IMR-90 (cell line): ENCODE data around the gene CHD6. TPM values are rescaled to one million over a fixed set of nuclear protein-coding genes. Genes with fewer than 3 reads are reported as not detected.

Source experiments
- ATAC-seq: fragments of 200-7000 bp; cut with Tn5 transposase; 2 replicates; pipeline ENCODE4 v1.9.1; 2020; ENCODE audit warnings: low read depth, mild to moderate bottlenecking, moderate library complexity
- Bru-seq: library from RNA; stranded (reverse); fragments of 400-500 nt; gene quantifications from one replicate; lab custom pipeline; 2021; lab: Mats Ljungman, UMichigan
- BruChase-seq, 2 experiments: library from RNA; stranded (reverse); fragments of 400-500 nt; gene quantifications; one replicate each; lab custom pipeline; 2021; lab: Mats Ljungman, UMichigan
- BruUV-seq: library from RNA; stranded (reverse); fragments of 400-500 nt; replicated peaks from 2 replicates; lab custom pipeline; 2021; lab: Mats Ljungman, UMichigan
- CTCF ChIA-PET: fragments of 300-600 bp; formaldehyde crosslinking; extraction: SDS; loops from one replicate; lab custom pipeline; 2021; ENCODE audit warnings: antibody characterized with exemption; lab: Yijun Ruan, JAX
- POLR2A ChIA-PET: fragments of 300-600 bp; sonication (Branson Sonifier 250); formaldehyde crosslinking; loops from one replicate; lab custom pipeline; 2022; ENCODE audit warnings: antibody characterized with exemption; ENCODE audit not compliant: unreplicated experiment; lab: Charles Lee
- DNase-seq: peaks from one replicate; pipeline ENCODE4 v3.0.0; 2013
- H2AFZ ChIP-seq: replicated peaks from 2 replicates; pipeline ENCODE3; 2013; ENCODE audit warnings: low read length, mild to moderate bottlenecking; ENCODE audit not compliant: poor library complexity
- H2AK5ac ChIP-seq: 2 replicates; pipeline ENCODE4 v1.6.1; 2013; ENCODE audit warnings: low read depth, low read length, inconsistent platforms
- H2AK9ac ChIP-seq: replicated peaks from 2 replicates; pipeline ENCODE3; 2013; ENCODE audit warnings: mild to moderate bottlenecking, low read depth, low read length, moderate library complexity; ENCODE audit not compliant: poor library complexity
- H2BK120ac ChIP-seq: 2 replicates; pipeline ENCODE4 v1.6.1; 2013; ENCODE audit warnings: low read depth, low read length, inconsistent platforms
- H2BK15ac ChIP-seq: 3 replicates; pipeline ENCODE4 v1.6.1; 2013; ENCODE audit warnings: low read depth, low read length, inconsistent platforms
- H2BK20ac ChIP-seq: 2 replicates; pipeline ENCODE4 v1.6.1; 2013; ENCODE audit warnings: low read depth, mild to moderate bottlenecking, inconsistent platforms, low read length, moderate library complexity
- H2BK5ac ChIP-seq: 2 replicates; pipeline ENCODE4 v1.6.1; 2013; ENCODE audit warnings: mild to moderate bottlenecking, low read depth, low read length, inconsistent platforms; ENCODE audit not compliant: poor library complexity, severe bottlenecking
- H3K14ac ChIP-seq: replicated peaks from 2 replicates; pipeline ENCODE4 v1.6.1; 2013; ENCODE audit warnings: low read depth, low read length, inconsistent platforms
- H3K18ac ChIP-seq: 2 replicates; pipeline ENCODE4 v1.6.1; 2013; ENCODE audit warnings: low read depth, low read length, control low read depth
- H3K23ac ChIP-seq: 2 replicates; pipeline ENCODE4 v1.6.1; 2013; ENCODE audit warnings: low read depth, low read length, inconsistent platforms
- H3K27ac ChIP-seq: 2 replicates; pipeline ENCODE4 v1.5.1; 2013; ENCODE audit warnings: mild to moderate bottlenecking, control low read depth, low read length; ENCODE audit not compliant: insufficient read depth
- H3K27me3 ChIP-seq: 2 replicates; pipeline ENCODE4 v1.6.1; 2013; ENCODE audit warnings: low read length; ENCODE audit not compliant: control insufficient read depth, insufficient read depth
- H3K36me3 ChIP-seq: 2 replicates; pipeline ENCODE4 v1.6.1; 2013; ENCODE audit warnings: low read length, mixed read lengths; ENCODE audit not compliant: control insufficient read depth, insufficient read depth
- H3K4ac ChIP-seq: 2 replicates; pipeline ENCODE4 v1.6.1; 2013; ENCODE audit warnings: low read depth, low read length, inconsistent platforms
- H3K4me1 ChIP-seq: 2 replicates; pipeline ENCODE4 v1.6.1; 2013; ENCODE audit warnings: low read length, mixed read lengths; ENCODE audit not compliant: control insufficient read depth, insufficient read depth
- H3K4me2 ChIP-seq: 2 replicates; pipeline ENCODE4 v1.6.1; 2013; ENCODE audit warnings: low read depth, mild to moderate bottlenecking, control low read depth, low read length, moderate library complexity
- H3K4me3 ChIP-seq: 2 replicates; pipeline ENCODE4 v1.5.1; 2013; ENCODE audit warnings: low read depth, mild to moderate bottlenecking, control low read depth, low read length, moderate library complexity; ENCODE audit not compliant: insufficient read depth
- H3K56ac ChIP-seq: 2 replicates; pipeline ENCODE4 v1.6.1; 2013; ENCODE audit warnings: low read length, inconsistent platforms; ENCODE audit not compliant: insufficient read depth; ENCODE audit errors: extremely low read depth
- H3K79me1 ChIP-seq, 2 experiments: 2 replicates each; pipeline ENCODE4 v1.6.1; 2013; ENCODE audit warnings: low read length in 2 of 2, inconsistent platforms in 1 of 2, low read depth in 1 of 2
- H3K9ac ChIP-seq: 2 replicates; pipeline ENCODE4 v1.6.1; 2013; ENCODE audit warnings: low read depth, low read length, control low read depth
- H3K9me1 ChIP-seq: 2 replicates; pipeline ENCODE4 v1.6.1; 2013; ENCODE audit warnings: low read length, inconsistent platforms; ENCODE audit not compliant: insufficient read depth
- H3K9me3 ChIP-seq: 2 replicates; pipeline ENCODE4 v1.6.1; 2013; ENCODE audit warnings: low read length; ENCODE audit not compliant: control insufficient read depth, insufficient read depth
- H4K20me1 ChIP-seq: 2 replicates; pipeline ENCODE4 v1.6.1; 2013; ENCODE audit warnings: low read length, inconsistent platforms; ENCODE audit not compliant: insufficient read depth
- H4K5ac ChIP-seq: 2 replicates; pipeline ENCODE4 v1.6.1; 2013; ENCODE audit warnings: mild to moderate bottlenecking, low read depth, low read length, control low read depth
- H4K8ac ChIP-seq, 2 experiments: 2 replicates each; pipeline ENCODE4 v1.6.1; 2013; ENCODE audit warnings: low read depth in 2 of 2, low read length in 2 of 2, control low read depth in 1 of 2, inconsistent platforms in 1 of 2
- H4K91ac ChIP-seq: 2 replicates; pipeline ENCODE4 v1.6.1; 2013; ENCODE audit warnings: low read depth, low read length, inconsistent platforms; ENCODE audit not compliant: insufficient read depth
- MAZ ChIP-seq: IDR thresholded peaks from 2 replicates; pipeline ENCODE4 v1.6.1; 2012; ENCODE audit warnings: low read depth, mild to moderate bottlenecking, low read length, improper control_type of control experiment, moderate library complexity, borderline replicate concordance
- NFE2L2 ChIP-seq: fragments of 150-350 bp; IDR thresholded peaks from 2 replicates; pipeline ENCODE4 v1.6.1; 2016; ENCODE audit warnings: low read depth, mild to moderate bottlenecking, low read length
- RAD21 ChIP-seq: IDR thresholded peaks from 2 replicates; pipeline ENCODE4 v1.6.1; 2012; ENCODE audit warnings: low read length, improper control_type of control experiment
- RCOR1 ChIP-seq: IDR thresholded peaks from 2 replicates; pipeline ENCODE4 v1.6.1; 2012; ENCODE audit warnings: mild to moderate bottlenecking, low read length, improper control_type of control experiment; ENCODE audit not compliant: insufficient replicate concordance
- WGBS, 2 experiments: methylation state at CpG; one replicate each; pipeline versions ENCODE4 v1.1.5 to v1.1.7; 2013; ENCODE audit warnings: missing lambda C conversion rate in 2 of 2; ENCODE audit not compliant: insufficient read length in 1 of 2; ENCODE audit errors: extremely low coverage in 2 of 2; 5-methylcytosine and 5-hydroxymethylcytosine counted together
- dilution Hi-C: fragments of 300-500 bp; cut with HindIII; formaldehyde crosslinking; loops from one replicate; pipeline ENCODE4 v1.14.3; 2018; ENCODE audit warnings: low sequenced_read_pairs; ENCODE audit not compliant: unreplicated experiment
- in situ Hi-C: fragments of 300-500 bp; cut with MboI; formaldehyde crosslinking; loops from 3 replicates; pipeline ENCODE4 v1.14.3; 2019; ENCODE audit warnings: low sequenced_read_pairs, inconsistent platforms, mixed read lengths
- intact Hi-C: fragments of 100-400 bp; cut with micrococcal nuclease; formaldehyde crosslinking; loops from 2 replicates; pipeline ENCODE4 v1.10.0; 2022
- long read RNA-seq: library from polyadenylated mRNA; unstranded; transcript quantifications from one replicate; pipeline ENCODE4 v2.0.0, GENCODE V29; 2021; ENCODE audit not compliant: unreplicated experiment
- polyA plus RNA-seq, 3 experiments: library from polyadenylated mRNA; depleted of rRNA; stranded (reverse); fragments of >200 nt; gene quantifications; 2 replicates each; pipeline ENCODE4 v1.2.3, GENCODE V29; 2012; ENCODE audit warnings: low replicate concordance in 1 of 3
- total RNA-seq: library from RNA; depleted of rRNA; stranded (reverse); fragments of >200 nt; gene quantifications from 2 replicates; pipeline ENCODE4 v1.2.3, GENCODE V29; 2012; rRNA removed
- TF ChIP-seq, protein P1 (sequence below): fragments of 150-350 bp; IDR thresholded peaks from 2 replicates; pipeline ENCODE4 v1.6.1; 2017; ENCODE audit warnings: mild to moderate bottlenecking, antibody characterized with exemption, low read length, low read depth
- TF ChIP-seq, protein P2 (sequence below): fragments of 150-350 bp; IDR thresholded peaks from 2 replicates; pipeline ENCODE4 v1.6.1; 2016; ENCODE audit warnings: low read depth, mild to moderate bottlenecking, low read length, moderate library complexity, borderline replicate concordance

The CHD6 gene, protein sequence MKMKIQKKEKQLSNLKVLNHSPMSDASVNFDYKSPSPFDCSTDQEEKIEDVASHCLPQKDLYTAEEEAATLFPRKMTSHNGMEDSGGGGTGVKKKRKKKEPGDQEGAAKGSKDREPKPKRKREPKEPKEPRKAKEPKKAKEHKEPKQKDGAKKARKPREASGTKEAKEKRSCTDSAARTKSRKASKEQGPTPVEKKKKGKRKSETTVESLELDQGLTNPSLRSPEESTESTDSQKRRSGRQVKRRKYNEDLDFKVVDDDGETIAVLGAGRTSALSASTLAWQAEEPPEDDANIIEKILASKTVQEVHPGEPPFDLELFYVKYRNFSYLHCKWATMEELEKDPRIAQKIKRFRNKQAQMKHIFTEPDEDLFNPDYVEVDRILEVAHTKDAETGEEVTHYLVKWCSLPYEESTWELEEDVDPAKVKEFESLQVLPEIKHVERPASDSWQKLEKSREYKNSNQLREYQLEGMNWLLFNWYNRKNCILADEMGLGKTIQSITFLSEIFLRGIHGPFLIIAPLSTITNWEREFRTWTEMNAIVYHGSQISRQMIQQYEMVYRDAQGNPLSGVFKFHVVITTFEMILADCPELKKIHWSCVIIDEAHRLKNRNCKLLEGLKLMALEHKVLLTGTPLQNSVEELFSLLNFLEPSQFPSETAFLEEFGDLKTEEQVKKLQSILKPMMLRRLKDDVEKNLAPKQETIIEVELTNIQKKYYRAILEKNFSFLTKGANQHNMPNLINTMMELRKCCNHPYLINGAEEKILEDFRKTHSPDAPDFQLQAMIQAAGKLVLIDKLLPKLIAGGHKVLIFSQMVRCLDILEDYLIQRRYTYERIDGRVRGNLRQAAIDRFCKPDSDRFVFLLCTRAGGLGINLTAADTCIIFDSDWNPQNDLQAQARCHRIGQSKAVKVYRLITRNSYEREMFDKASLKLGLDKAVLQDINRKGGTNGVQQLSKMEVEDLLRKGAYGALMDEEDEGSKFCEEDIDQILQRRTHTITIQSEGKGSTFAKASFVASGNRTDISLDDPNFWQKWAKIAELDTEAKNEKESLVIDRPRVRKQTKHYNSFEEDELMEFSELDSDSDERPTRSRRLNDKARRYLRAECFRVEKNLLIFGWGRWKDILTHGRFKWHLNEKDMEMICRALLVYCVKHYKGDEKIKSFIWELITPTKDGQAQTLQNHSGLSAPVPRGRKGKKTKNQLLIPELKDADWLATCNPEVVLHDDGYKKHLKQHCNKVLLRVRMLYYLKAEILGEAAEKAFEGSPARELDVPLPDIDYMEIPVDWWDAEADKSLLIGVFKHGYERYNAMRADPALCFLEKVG (N-terminal part only)
- 26.7 and 31.7 TPM in 2 replicates for total RNA-seq
- 7.9 and 8.8 TPM in 2 replicates for polyA plus RNA-seq (2012; rRNA removed)
- 2.2 and 2.4 TPM in 2 replicates for polyA plus RNA-seq (2012; cell fraction: cytosol; rRNA removed)
- 17.0 and 37.4 TPM in 2 replicates for polyA plus RNA-seq (2012; cell fraction: nucleus; rRNA removed; ENCODE audit: low replicate concordance)
- percentile 89 among the genes with signal in this experiment for Bru-seq, nascent RNA
- BruChase-seq, experiment 1, labeled RNA remaining after a 6-hour chase: percentile 74 among the genes with signal in this experiment
- percentile 82 among the genes with signal in this experiment for BruChase-seq, experiment 2, labeled RNA remaining after a 2-hour chase
- long read RNA-seq, partial matches to known transcripts: 13 of 22 reads
- long read RNA-seq, other reads (novel, unspliced or antisense): 9 of 22 reads

- POLR2A ChIA-PET: no interaction called here
- TF ChIP-seq, protein P1, sequence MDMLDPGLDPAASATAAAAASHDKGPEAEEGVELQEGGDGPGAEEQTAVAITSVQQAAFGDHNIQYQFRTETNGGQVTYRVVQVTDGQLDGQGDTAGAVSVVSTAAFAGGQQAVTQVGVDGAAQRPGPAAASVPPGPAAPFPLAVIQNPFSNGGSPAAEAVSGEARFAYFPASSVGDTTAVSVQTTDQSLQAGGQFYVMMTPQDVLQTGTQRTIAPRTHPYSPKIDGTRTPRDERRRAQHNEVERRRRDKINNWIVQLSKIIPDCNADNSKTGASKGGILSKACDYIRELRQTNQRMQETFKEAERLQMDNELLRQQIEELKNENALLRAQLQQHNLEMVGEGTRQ: no peak; the same call in 1 of the 2 replicates
- TF ChIP-seq NFE2L2: no peak
- TF ChIP-seq, protein P2, sequence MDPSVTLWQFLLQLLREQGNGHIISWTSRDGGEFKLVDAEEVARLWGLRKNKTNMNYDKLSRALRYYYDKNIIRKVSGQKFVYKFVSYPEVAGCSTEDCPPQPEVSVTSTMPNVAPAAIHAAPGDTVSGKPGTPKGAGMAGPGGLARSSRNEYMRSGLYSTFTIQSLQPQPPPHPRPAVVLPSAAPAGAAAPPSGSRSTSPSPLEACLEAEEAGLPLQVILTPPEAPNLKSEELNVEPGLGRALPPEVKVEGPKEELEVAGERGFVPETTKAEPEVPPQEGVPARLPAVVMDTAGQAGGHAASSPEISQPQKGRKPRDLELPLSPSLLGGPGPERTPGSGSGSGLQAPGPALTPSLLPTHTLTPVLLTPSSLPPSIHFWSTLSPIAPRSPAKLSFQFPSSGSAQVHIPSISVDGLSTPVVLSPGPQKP: no peak
- TF ChIP-seq RCOR1: no peak
- peak; percentile 84; the same call in 1 of the 2 replicates for TF ChIP-seq MAZ
- no peak for TF ChIP-seq RAD21
Observed at GRCh38 chr20:41617902-41618806, at the start of gene CHD6. Gene CHD6 (minus strand): TSS chr20:41618377. CDS start chr20:41551337, 67,040 bp downstream.

More at GRCh38 chr20:41617902-41618806, at the start of gene CHD6:
- Histone ChIP-seq H2BK20ac (no peak within 1 kb of the TSS), H3K4me3 (peak within 1 kb of the TSS; percentile 85), H4K91ac (no peak within 1 kb of the TSS), H4K5ac (peak within 1 kb of the TSS; percentile 22; the same call in 1 of the 2 replicates), H4K8ac (peak within 1 kb of the TSS in 1 of 2 experiments; percentile 39; a peak in 2 of 4 replicates), H3K18ac (no peak within 1 kb of the TSS), H2BK5ac (peak within 1 kb of the TSS; percentile 41), H3K9me1 (peaks cover 2% of the 10 kb centered on the region; the same call in 1 of the 2 replicates), H3K4me2 (peak within 1 kb of the TSS; percentile 80), H3K14ac (no peak within 1 kb of the TSS), H3K9ac (peak within 1 kb of the TSS; percentile 81), H2BK15ac (no peak within 1 kb of the TSS), H2BK120ac (no peak within 1 kb of the TSS), H3K9me3 (no peaks in the 10 kb centered on the region), H3K56ac (no peak within 1 kb of the TSS; the same call in 1 of the 2 replicates), H2AFZ (peak within 1 kb of the TSS; percentile 93), H3K27ac (peak within 1 kb of the TSS; percentile 59), H3K79me1 (peaks cover 18 to 33% of the 10 kb centered on the region in 2 experiments), H3K4me1 (peaks cover 4% of the 10 kb centered on the region), H4K20me1 (peaks cover 34% of the 10 kb centered on the region), H3K4ac (peak within 1 kb of the TSS; percentile 64; the same call in 1 of the 2 replicates), H3K23ac (peak within 1 kb of the TSS; percentile 54; the same call in 1 of the 2 replicates), H2AK9ac (peak within 1 kb of the TSS; percentile 65), H3K27me3 (peaks cover 7% of the 10 kb centered on the region; the same call in 1 of the 2 replicates), H3K36me3 (no peaks in the 10 kb centered on the region), H2AK5ac (no peak within 1 kb of the TSS)
- dilution Hi-C loops: no loop called here
- 0% methylated on average over 9 of the region's 102 CpGs; no CpG with 5 or more reads in 1 of the 2 experiments for WGBS, 2 experiments
- ATAC-seq (peak; percentile 98), DNase-seq (peak; percentile 99)
- in situ Hi-C loops: loop anchor here (25.0 kb wide), 2 partner anchors 456 to 656 kb away; no protein-coding TSS in a partner anchor
- CTCF ChIA-PET: no interaction called here
- no TSS peak for BruUV-seq
- intact Hi-C loops: loop anchor here (5.0 kb wide), 3 partner anchors 121 to 191 kb away; no protein-coding TSS in a partner anchor
